ENCODE results near the gene ARID1B. TPM values are rescaled to one million over a fixed set of nuclear protein-coding genes. Genes with fewer than 3 reads are reported as not detected.

The ARID1B gene
- total RNA-seq, 1 experiment from 2014 or later: 60.3 TPM

- TF ChIP-seq NR1H2 (CRISPR knock-in tag; IDR thresholded peaks at IDR 0.05): no peak
These were observed 110.6 kb downstream of the ARID1B start (continued) for GRCh38 chr6:156887623-156888269.

- H3K27ac Mint-ChIP-seq: peak overlapping the region; percentile 83
- no peaks in the 10 kb centered on the region for H3K9me3 Mint-ChIP-seq
- POLR2A ChIA-PET: no interaction called here
- TF ChIP-seq RELA (CRISPR knock-in tag; IDR thresholded peaks at IDR 0.05; ENCODE audit: borderline replicate concordance) (no peak), TCF7 (CRISPR knock-in tag; IDR thresholded peaks at IDR 0.05; ENCODE audit: low read depth) (no peak), ATF1 (CRISPR knock-in tag; IDR thresholded peaks at IDR 0.05) (no peak), IRF2 (CRISPR knock-in tag; IDR thresholded peaks at IDR 0.05; ENCODE audit: borderline replicate concordance, low read depth) (no peak), CBFB (CRISPR knock-in tag; IDR thresholded peaks at IDR 0.05; ENCODE audit: low read depth) (no peak), SMAD3 (CRISPR knock-in tag; IDR thresholded peaks at IDR 0.05; ENCODE audit: borderline replicate concordance) (no peak), TEAD4 (CRISPR knock-in tag; IDR thresholded peaks at IDR 0.05) (no peak), ELF4 (CRISPR knock-in tag; IDR thresholded peaks at IDR 0.05; ENCODE audit: low read depth) (no peak), CREB1 (CRISPR knock-in tag; IDR thresholded peaks at IDR 0.05) (no peak), EMX1 (CRISPR knock-in tag; IDR thresholded peaks at IDR 0.05) (no peak), NR3C1 (CRISPR knock-in tag; conservative IDR thresholded peaks at IDR 0.05; ENCODE audit: low read depth) (no peak), TP53 (CRISPR knock-in tag; IDR thresholded peaks at IDR 0.05) (no peak), GABPB1 (CRISPR knock-in tag; IDR thresholded peaks at IDR 0.05) (no peak), NFATC4 (CRISPR knock-in tag; IDR thresholded peaks at IDR 0.05) (no peak), JUN (CRISPR knock-in tag; IDR thresholded peaks at IDR 0.05) (no peak), ZNF232 (CRISPR knock-in tag; IDR thresholded peaks at IDR 0.05) (no peak)
- TF ChIP-seq, protein P1, sequence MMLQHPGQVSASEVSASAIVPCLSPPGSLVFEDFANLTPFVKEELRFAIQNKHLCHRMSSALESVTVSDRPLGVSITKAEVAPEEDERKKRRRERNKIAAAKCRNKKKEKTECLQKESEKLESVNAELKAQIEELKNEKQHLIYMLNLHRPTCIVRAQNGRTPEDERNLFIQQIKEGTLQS (CRISPR knock-in tag; conservative IDR thresholded peaks at IDR 0.05): no peak
- TF ChIP-seq, protein P2, sequence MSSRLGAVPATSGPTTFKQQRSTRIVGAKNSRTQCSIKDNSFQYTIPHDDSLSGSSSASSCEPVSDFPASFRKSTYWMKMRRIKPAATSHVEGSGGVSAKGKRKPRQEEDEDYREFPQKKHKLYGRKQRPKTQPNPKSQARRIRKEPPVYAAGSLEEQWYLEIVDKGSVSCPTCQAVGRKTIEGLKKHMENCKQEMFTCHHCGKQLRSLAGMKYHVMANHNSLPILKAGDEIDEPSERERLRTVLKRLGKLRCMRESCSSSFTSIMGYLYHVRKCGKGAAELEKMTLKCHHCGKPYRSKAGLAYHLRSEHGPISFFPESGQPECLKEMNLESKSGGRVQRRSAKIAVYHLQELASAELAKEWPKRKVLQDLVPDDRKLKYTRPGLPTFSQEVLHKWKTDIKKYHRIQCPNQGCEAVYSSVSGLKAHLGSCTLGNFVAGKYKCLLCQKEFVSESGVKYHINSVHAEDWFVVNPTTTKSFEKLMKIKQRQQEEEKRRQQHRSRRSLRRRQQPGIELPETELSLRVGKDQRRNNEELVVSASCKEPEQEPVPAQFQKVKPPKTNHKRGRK (CRISPR knock-in tag; IDR thresholded peaks at IDR 0.05; ENCODE audit: borderline replicate concordance): no peak
- H3K4me3 Mint-ChIP-seq: no peak overlapping the region
- CTCF ChIA-PET: interaction anchor here (1.4 kb wide), 1 partner anchor 14 kb away, joined by 3 read pairs; no protein-coding TSS in a partner anchor
- no peaks in the 10 kb centered on the region for H3K27me3 Mint-ChIP-seq (ENCODE audit: low read depth)
- no peaks in the 10 kb centered on the region for H3K36me3 Mint-ChIP-seq
- no peak for ATAC-seq
- DNase-seq (ENCODE audit: low spot score): no peak
- H3K4me1 Mint-ChIP-seq: peaks cover 64% of the 10 kb centered on the region
These were observed 112.3 kb downstream of the ARID1B start for GRCh38 chr6:156889469-156889868.

GRCh38 chr6:156889986-156890385, 112.8 kb downstream of the ARID1B start:
- H3K4me1 Mint-ChIP-seq: peaks cover 62% of the 10 kb centered on the region
- ChIA-PET POLR2A (no interaction called here), CTCF (interaction anchor here (1.4 kb wide), 1 partner anchor 14 kb away, joined by 3 read pairs; no protein-coding TSS in a partner anchor)
- no peaks in the 10 kb centered on the region for H3K36me3 Mint-ChIP-seq
- H3K27ac Mint-ChIP-seq: no peak overlapping the region
- H3K9me3 Mint-ChIP-seq: no peaks in the 10 kb centered on the region
- no peak for ATAC-seq
- no peaks in the 10 kb centered on the region for H3K27me3 Mint-ChIP-seq (ENCODE audit: low read depth)
- DNase-seq (ENCODE audit: low spot score): no peak
- H3K4me3 Mint-ChIP-seq: no peak overlapping the region
- TF ChIP-seq TEAD1 (CRISPR knock-in tag; IDR thresholded peaks at IDR 0.05) (no peak), ETV6 (CRISPR knock-in tag; IDR thresholded peaks at IDR 0.05) (no peak), ELF4 (CRISPR knock-in tag; IDR thresholded peaks at IDR 0.05; ENCODE audit: low read depth) (no peak), JAZF1 (CRISPR knock-in tag; IDR thresholded peaks at IDR 0.05) (no peak), NFE2L1 (CRISPR knock-in tag; IDR thresholded peaks at IDR 0.05) (no peak), ZMAT4 (CRISPR knock-in tag; IDR thresholded peaks at IDR 0.05) (no peak), TEAD4 (CRISPR knock-in tag; IDR thresholded peaks at IDR 0.05) (no peak), ZNF281 (CRISPR knock-in tag; IDR thresholded peaks at IDR 0.05) (no peak), GRHL2 (CRISPR knock-in tag; IDR thresholded peaks at IDR 0.05; ENCODE audit: insufficient replicate concordance, severe bottlenecking) (no peak), CREB1 (CRISPR knock-in tag; IDR thresholded peaks at IDR 0.05) (no peak)
- TF ChIP-seq, protein P3, sequence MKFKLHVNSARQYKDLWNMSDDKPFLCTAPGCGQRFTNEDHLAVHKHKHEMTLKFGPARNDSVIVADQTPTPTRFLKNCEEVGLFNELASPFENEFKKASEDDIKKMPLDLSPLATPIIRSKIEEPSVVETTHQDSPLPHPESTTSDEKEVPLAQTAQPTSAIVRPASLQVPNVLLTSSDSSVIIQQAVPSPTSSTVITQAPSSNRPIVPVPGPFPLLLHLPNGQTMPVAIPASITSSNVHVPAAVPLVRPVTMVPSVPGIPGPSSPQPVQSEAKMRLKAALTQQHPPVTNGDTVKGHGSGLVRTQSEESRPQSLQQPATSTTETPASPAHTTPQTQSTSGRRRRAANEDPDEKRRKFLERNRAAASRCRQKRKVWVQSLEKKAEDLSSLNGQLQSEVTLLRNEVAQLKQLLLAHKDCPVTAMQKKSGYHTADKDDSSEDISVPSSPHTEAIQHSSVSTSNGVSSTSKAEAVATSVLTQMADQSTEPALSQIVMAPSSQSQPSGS (CRISPR knock-in tag; IDR thresholded peaks at IDR 0.05; ENCODE audit: borderline replicate concordance, low read depth): no peak
- TF ChIP-seq, protein P4, sequence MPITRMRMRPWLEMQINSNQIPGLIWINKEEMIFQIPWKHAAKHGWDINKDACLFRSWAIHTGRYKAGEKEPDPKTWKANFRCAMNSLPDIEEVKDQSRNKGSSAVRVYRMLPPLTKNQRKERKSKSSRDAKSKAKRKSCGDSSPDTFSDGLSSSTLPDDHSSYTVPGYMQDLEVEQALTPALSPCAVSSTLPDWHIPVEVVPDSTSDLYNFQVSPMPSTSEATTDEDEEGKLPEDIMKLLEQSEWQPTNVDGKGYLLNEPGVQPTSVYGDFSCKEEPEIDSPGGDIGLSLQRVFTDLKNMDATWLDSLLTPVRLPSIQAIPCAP (CRISPR knock-in tag; IDR thresholded peaks at IDR 0.05): no peak
